Chondrocyte (in vitro differentiated cells): ENCODE data around the gene RET. TPM values are rescaled to one million over a fixed set of nuclear protein-coding genes. Genes with fewer than 3 reads are reported as not detected.

Experiments used
- DNase-seq: peaks from one replicate; pipeline ENCODE4 v3.0.0; 2021; ENCODE audit warnings: mixed read lengths, low spot score
- H3K27ac Mint-ChIP-seq: one replicate; pipeline ENCODE4 v1.8.0; 2021; ENCODE audit warnings: mild to moderate bottlenecking, moderate library complexity, mixed read lengths; ENCODE audit not compliant: unreplicated experiment
- H3K27me3 Mint-ChIP-seq: 2 replicates; pipeline ENCODE4 v1.8.0; 2021; ENCODE audit warnings: low read depth, mixed read lengths
- H3K36me3 Mint-ChIP-seq: 2 replicates; pipeline ENCODE4 v1.8.0; 2021; ENCODE audit warnings: low read depth, mixed read lengths
- H3K4me1 Mint-ChIP-seq: 2 replicates; pipeline ENCODE4 v1.8.0; 2021; ENCODE audit warnings: low read depth, mild to moderate bottlenecking, mixed read lengths
- H3K4me3 Mint-ChIP-seq: one replicate; pipeline ENCODE4 v1.8.0; 2021; ENCODE audit warnings: mild to moderate bottlenecking, moderate library complexity, mixed read lengths; ENCODE audit not compliant: unreplicated experiment
- H3K9me3 Mint-ChIP-seq: 2 replicates; pipeline ENCODE4 v1.8.0; 2021; ENCODE audit warnings: low read depth, mixed read lengths
- CTCF ChIP-seq: fragments of 200-600 bp; sonication (generic); IDR thresholded peaks from 2 replicates; pipeline ENCODE4 v1.5.0; 2021; ENCODE audit warnings: antibody characterized with exemption, mild to moderate bottlenecking, moderate library complexity
- total RNA-seq: library from RNA; stranded (reverse); gene quantifications from 3 replicates; pipeline ENCODE4 v1.2.1, GENCODE V29; 2021

The RET gene
- total RNA-seq, 1 donor from 2014 or later = 0.12 TPM

GRCh38 chr10:43074827-43075611 is 1.9 kb upstream of the RET start:
- DNase-seq = peak; percentile 86
- Mint-ChIP-seq H3K27me3 (peaks cover 58% of the 10 kb centered on the region), H3K36me3 (no peaks in the 10 kb centered on the region), H3K27ac (no peak overlapping the region), H3K9me3 (no peaks in the 10 kb centered on the region), H3K4me1 (peaks cover 8% of the 10 kb centered on the region), H3K4me3 (no peak overlapping the region)
- TF ChIP-seq CTCF = no peak

GRCh38 chr10:43075612-43076003 is 1.3 kb upstream of the RET start:
- Mint-ChIP-seq H3K9me3 (no peaks in the 10 kb centered on the region), H3K27ac (no peak overlapping the region), H3K27me3 (peaks cover 57% of the 10 kb centered on the region), H3K4me3 (no peak overlapping the region), H3K4me1 (peaks cover 8% of the 10 kb centered on the region), H3K36me3 (no peaks in the 10 kb centered on the region)
- TF ChIP-seq CTCF = peak; percentile 49
- DNase-seq = peak; percentile 81

GRCh38 chr10:43076311-43076875 is 476 bp upstream of the RET start:
- Mint-ChIP-seq H3K4me3 (peak overlapping the region; percentile 50), H3K36me3 (no peaks in the 10 kb centered on the region), H3K9me3 (no peaks in the 10 kb centered on the region), H3K4me1 (peaks cover 8% of the 10 kb centered on the region), H3K27me3 (peaks cover 57% of the 10 kb centered on the region), H3K27ac (no peak overlapping the region)
- TF ChIP-seq CTCF = no peak
- no peak for DNase-seq

GRCh38 chr10:43077421-43078171 is 727 bp downstream of the RET start:
- no peak for DNase-seq
- Mint-ChIP-seq H3K36me3 (no peaks in the 10 kb centered on the region), H3K4me1 (peaks cover 8% of the 10 kb centered on the region), H3K27ac (no peak overlapping the region), H3K4me3 (peak overlapping the region; percentile 57), H3K27me3 (peaks cover 55% of the 10 kb centered on the region), H3K9me3 (no peaks in the 10 kb centered on the region)
- TF ChIP-seq CTCF = no peak
